Mesenchymal stem cell (in vitro differentiated cells and primary cell): ENCODE data around the gene CIB1.

ENCODE experiments used
- DNase-seq: peaks from one replicate; pipeline ENCODE4 v3.0.0-alpha.2; 2013
- H2AFZ ChIP-seq: one replicate; pipeline ENCODE4 v1.6.1; 2013; ENCODE audit warnings: low read depth, mild to moderate bottlenecking, control low read depth, inconsistent platforms, low read length, moderate library complexity
- H2AK5ac ChIP-seq: 2 replicates; pipeline ENCODE4 v1.6.1; 2013; ENCODE audit warnings: low read length, moderate library complexity, mild to moderate bottlenecking, inconsistent platforms; ENCODE audit not compliant: severe bottlenecking
- H2BK120ac ChIP-seq: one replicate; pipeline ENCODE4 v1.6.1; 2013; ENCODE audit warnings: low read depth, mild to moderate bottlenecking, inconsistent platforms, low read length, moderate library complexity
- H2BK12ac ChIP-seq, 2 experiments: one replicate each; pipeline ENCODE4 v1.6.1; 2013; ENCODE audit warnings: inconsistent platforms in 2 of 2, low read length in 2 of 2, mild to moderate bottlenecking in 2 of 2, moderate library complexity in 2 of 2, control low read depth in 1 of 2
- H2BK15ac ChIP-seq: one replicate; pipeline ENCODE4 v1.6.1; 2013; ENCODE audit warnings: mild to moderate bottlenecking, low read depth, inconsistent platforms; ENCODE audit not compliant: poor library complexity, severe bottlenecking
- H2BK5ac ChIP-seq: 2 replicates; pipeline ENCODE4 v1.6.1; 2013; ENCODE audit warnings: low read depth, mild to moderate bottlenecking, low read length, control low read depth, inconsistent platforms; ENCODE audit not compliant: poor library complexity, severe bottlenecking
- H3K14ac ChIP-seq, 2 experiments: one replicate each; pipeline ENCODE4 v1.6.1; 2013; ENCODE audit warnings: inconsistent platforms in 2 of 2, low read length in 2 of 2, control low read depth in 1 of 2, mild to moderate bottlenecking in 1 of 2, moderate library complexity in 1 of 2
- H3K18ac ChIP-seq, 2 experiments: one replicate each; pipeline ENCODE4 v1.6.1; 2013; ENCODE audit warnings: inconsistent platforms in 2 of 2, low read length in 2 of 2, control low read depth in 1 of 2, low read depth in 1 of 2, mild to moderate bottlenecking in 1 of 2
- H3K23ac ChIP-seq, 2 experiments: one replicate each; pipeline ENCODE4 v1.6.1; 2013; ENCODE audit warnings: inconsistent platforms in 2 of 2, low read length in 2 of 2, mild to moderate bottlenecking in 2 of 2, moderate library complexity in 2 of 2, control low read depth in 1 of 2
- H3K27ac ChIP-seq: 2 replicates; pipeline ENCODE4 v1.5.1; 2013; ENCODE audit warnings: mild to moderate bottlenecking, moderate library complexity, low read length, control low read depth, inconsistent platforms; ENCODE audit not compliant: poor library complexity, severe bottlenecking
- H3K27me3 ChIP-seq, 2 experiments: 2 replicates each; pipeline versions ENCODE4 v1.6.1 to v1.7.0; 2013; ENCODE audit warnings: low read length in 2 of 2, mild to moderate bottlenecking in 2 of 2, moderate library complexity in 2 of 2, control low read depth in 1 of 2, inconsistent platforms in 1 of 2; ENCODE audit not compliant: control insufficient read depth in 1 of 2, insufficient read depth in 1 of 2
- H3K36me3 ChIP-seq, 2 experiments: 2 replicates each; pipeline versions ENCODE4 v1.6.1 to v1.7.0; 2013; ENCODE audit warnings: low read length in 2 of 2, control low read depth in 1 of 2, inconsistent platforms in 1 of 2, low read depth in 1 of 2, mild to moderate bottlenecking in 1 of 2; ENCODE audit not compliant: insufficient read depth in 2 of 2, control insufficient read depth in 1 of 2
- H3K4ac ChIP-seq, 2 experiments: one replicate each; pipeline ENCODE4 v1.6.1; 2013; ENCODE audit warnings: inconsistent platforms in 2 of 2, low read length in 2 of 2, mild to moderate bottlenecking in 2 of 2, moderate library complexity in 2 of 2, control low read depth in 1 of 2, low read depth in 1 of 2
- H3K4me1 ChIP-seq: 2 replicates; pipeline ENCODE4 v1.6.1; 2013; ENCODE audit warnings: low read depth, low read length, control low read depth; ENCODE audit not compliant: control insufficient read depth, insufficient read depth
- H3K4me2 ChIP-seq: 2 replicates; pipeline ENCODE4 v1.6.1; 2013; ENCODE audit warnings: low read length, mild to moderate bottlenecking, inconsistent platforms; ENCODE audit not compliant: poor library complexity, severe bottlenecking
- H3K4me3 ChIP-seq, 2 experiments: 2 replicates each; pipeline versions ENCODE4 v1.5.1 to v1.7.0; 2013; ENCODE audit warnings: low read length in 2 of 2, mild to moderate bottlenecking in 2 of 2, control low read depth in 1 of 2, low read depth in 1 of 2; ENCODE audit not compliant: insufficient read depth in 1 of 2
- H3K79me1 ChIP-seq: replicated peaks from 2 replicates; pipeline ENCODE4 v1.6.1; 2013; ENCODE audit warnings: mild to moderate bottlenecking, control low read depth, low read length, inconsistent platforms; ENCODE audit not compliant: poor library complexity, severe bottlenecking
- H3K9ac ChIP-seq: 2 replicates; pipeline ENCODE4 v1.7.0; 2013; ENCODE audit warnings: mild to moderate bottlenecking, low read length, moderate library complexity
- H3K9me3 ChIP-seq: 2 replicates; pipeline ENCODE4 v1.7.0; 2013; ENCODE audit warnings: mild to moderate bottlenecking, low read length; ENCODE audit not compliant: control insufficient read depth
- H4K8ac ChIP-seq: one replicate; pipeline ENCODE4 v1.6.1; 2013; ENCODE audit warnings: inconsistent platforms, mild to moderate bottlenecking, low read length, moderate library complexity
- H4K91ac ChIP-seq: one replicate; pipeline ENCODE4 v1.6.1; 2013; ENCODE audit warnings: mild to moderate bottlenecking, low read length, inconsistent platforms
- WGBS: methylation state at CpG from one replicate; pipeline ENCODE4 v1.1.7; 2013; ENCODE audit warnings: mixed read lengths; 5-methylcytosine and 5-hydroxymethylcytosine counted together

Gene CIB1

DNA sequence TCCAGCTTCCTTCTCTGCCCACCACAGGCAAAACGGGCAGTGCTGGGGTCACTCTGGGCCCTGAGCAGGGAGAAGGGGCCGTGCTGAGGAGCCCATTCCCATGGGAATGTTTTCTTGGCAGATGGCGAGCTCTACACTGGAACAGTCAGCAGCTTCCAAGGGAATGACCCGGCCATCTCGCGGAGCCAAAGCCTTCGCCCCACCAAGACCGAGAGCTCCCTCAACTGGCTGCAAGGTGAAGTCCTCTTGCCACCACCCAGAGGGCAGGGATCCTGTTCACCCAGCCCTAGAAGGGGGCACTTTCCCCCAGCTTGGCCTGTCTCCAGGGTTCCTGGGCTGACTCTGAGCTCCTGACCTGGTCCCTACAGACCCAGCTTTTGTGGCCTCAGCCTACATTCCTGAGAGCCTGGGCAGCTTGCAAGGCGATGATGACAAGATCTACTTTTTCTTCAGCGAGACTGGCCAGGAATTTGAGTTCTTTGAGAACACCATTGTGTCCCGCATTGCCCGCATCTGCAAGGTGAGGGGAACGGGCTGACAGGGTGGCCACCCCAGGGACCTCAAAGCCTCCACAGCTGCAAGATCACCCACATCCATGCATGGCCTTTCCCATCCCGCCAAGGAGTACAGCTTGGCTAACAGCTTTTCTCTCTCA lies 12.4 kb downstream of the CIB1 start:
- peak; percentile 82 for DNase-seq
- 49% methylated on average over 13 of the region's 14 CpGs for WGBS

GRCh38 chr15:90219421-90220141 lies 14.2 kb downstream of the CIB1 start:
- no peak overlapping the region for H2BK12ac ChIP-seq
- H3K4me1 ChIP-seq: peaks cover 22% of the 10 kb centered on the region
- DNase-seq: peak; percentile 40
- H3K9ac ChIP-seq: no peak overlapping the region
- H3K23ac ChIP-seq: no peak overlapping the region
- peaks cover 29 to 46% of the 10 kb centered on the region in 2 experiments for H3K36me3 ChIP-seq
- H2AK5ac ChIP-seq: peak overlapping the region; percentile 40
- H3K9me3 ChIP-seq: no peaks in the 10 kb centered on the region
- peaks cover 36% of the 10 kb centered on the region for H3K79me1 ChIP-seq
- no peak overlapping the region for H2BK5ac ChIP-seq
- H3K14ac ChIP-seq: no peak overlapping the region
- no peak overlapping the region for H2BK120ac ChIP-seq
- no peak overlapping the region for H2BK15ac ChIP-seq
- no peak overlapping the region for H3K27ac ChIP-seq
- WGBS: 60% methylated on average over 17 of the region's 17 CpGs
- no peaks in the 10 kb centered on the region for H3K27me3 ChIP-seq
- H3K4ac ChIP-seq: no peak overlapping the region
- no peak overlapping the region for H3K4me2 ChIP-seq
- H4K91ac ChIP-seq: no peak overlapping the region
- H3K4me3 ChIP-seq: no peak overlapping the region
- H3K18ac ChIP-seq: no peak overlapping the region
- no peak overlapping the region for H2AFZ ChIP-seq
- peak overlapping the region; percentile 38 for H4K8ac ChIP-seq

More for the DNA sequence above, 12.4 kb downstream of the CIB1 start:
- Histone ChIP-seq H3K36me3 (peaks cover 46 to 58% of the 10 kb centered on the region in 2 experiments), H2BK12ac (no peak overlapping the region), H3K9ac (no peak overlapping the region), H2BK120ac (no peak overlapping the region), H3K23ac (no peak overlapping the region), H3K18ac (no peak overlapping the region), H2BK5ac (no peak overlapping the region), H3K4me1 (peaks cover 23% of the 10 kb centered on the region), H3K27ac (peak overlapping the region; percentile 54), H3K9me3 (no peaks in the 10 kb centered on the region), H3K4ac (no peak overlapping the region), H2BK15ac (peak overlapping the region; percentile 70), H3K4me2 (no peak overlapping the region), H4K8ac (no peak overlapping the region), H3K27me3 (no peaks in the 10 kb centered on the region), H3K4me3 (no peak overlapping the region), H3K79me1 (peaks cover 37% of the 10 kb centered on the region), H2AFZ (no peak overlapping the region), H2AK5ac (peak overlapping the region; percentile 15), H3K14ac (no peak overlapping the region), H4K91ac (no peak overlapping the region)

DNA sequence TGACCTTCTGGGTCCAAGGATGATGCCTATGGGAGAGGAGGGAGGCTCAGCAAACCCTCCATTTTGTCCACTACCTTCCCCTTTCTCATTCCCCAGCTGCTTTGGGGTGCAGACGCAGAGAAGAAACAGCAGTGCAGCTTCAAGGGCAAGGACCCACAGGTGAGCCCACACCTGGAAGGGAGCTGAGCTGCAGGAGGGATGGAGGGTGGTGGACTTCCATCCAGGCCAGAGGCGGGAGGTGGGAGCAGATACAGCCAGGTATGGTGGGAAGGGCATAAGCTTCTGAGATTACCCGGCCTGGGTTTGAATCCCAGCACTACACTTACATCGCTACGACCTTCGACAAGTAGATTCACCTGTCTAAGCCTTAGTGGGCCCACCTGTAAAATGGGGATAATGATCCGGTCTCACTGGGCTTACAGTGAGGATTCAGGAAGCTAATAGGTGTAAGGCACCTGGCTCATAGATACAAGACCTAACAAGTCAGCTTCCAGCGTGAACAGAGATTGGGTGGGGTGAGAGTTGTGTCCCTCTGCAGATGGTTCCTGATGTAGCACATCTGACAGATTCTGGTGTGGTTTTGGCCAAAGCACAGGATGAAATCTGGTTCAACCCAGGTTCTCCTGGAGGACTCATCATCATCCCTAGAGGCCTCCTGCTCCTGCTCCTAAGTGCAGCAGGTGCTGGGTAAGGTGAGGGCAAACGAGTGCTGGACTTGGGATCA lies 15.9 kb downstream of the CIB1 start:
- Histone ChIP-seq H2AFZ (no peak overlapping the region), H3K79me1 (peaks cover 28% of the 10 kb centered on the region), H3K4ac (no peak overlapping the region), H3K4me2 (no peak overlapping the region), H3K18ac (no peak overlapping the region), H3K27me3 (no peaks in the 10 kb centered on the region), H2BK5ac (no peak overlapping the region), H2BK120ac (no peak overlapping the region), H2AK5ac (no peak overlapping the region), H3K9me3 (no peaks in the 10 kb centered on the region), H3K14ac (no peak overlapping the region), H2BK15ac (no peak overlapping the region), H2BK12ac (no peak overlapping the region), H3K27ac (no peak overlapping the region), H3K4me1 (peaks cover 21% of the 10 kb centered on the region), H3K36me3 (peaks cover 12 to 32% of the 10 kb centered on the region in 2 experiments), H4K91ac (no peak overlapping the region), H3K23ac (no peak overlapping the region), H3K4me3 (no peak overlapping the region), H4K8ac (no peak overlapping the region), H3K9ac (no peak overlapping the region)
- DNase-seq: no peak
- 87% methylated on average over 8 of the region's 9 CpGs for WGBS
